ENCODE measurements around the gene TBRG1.

TBRG1 gene

DNA sequence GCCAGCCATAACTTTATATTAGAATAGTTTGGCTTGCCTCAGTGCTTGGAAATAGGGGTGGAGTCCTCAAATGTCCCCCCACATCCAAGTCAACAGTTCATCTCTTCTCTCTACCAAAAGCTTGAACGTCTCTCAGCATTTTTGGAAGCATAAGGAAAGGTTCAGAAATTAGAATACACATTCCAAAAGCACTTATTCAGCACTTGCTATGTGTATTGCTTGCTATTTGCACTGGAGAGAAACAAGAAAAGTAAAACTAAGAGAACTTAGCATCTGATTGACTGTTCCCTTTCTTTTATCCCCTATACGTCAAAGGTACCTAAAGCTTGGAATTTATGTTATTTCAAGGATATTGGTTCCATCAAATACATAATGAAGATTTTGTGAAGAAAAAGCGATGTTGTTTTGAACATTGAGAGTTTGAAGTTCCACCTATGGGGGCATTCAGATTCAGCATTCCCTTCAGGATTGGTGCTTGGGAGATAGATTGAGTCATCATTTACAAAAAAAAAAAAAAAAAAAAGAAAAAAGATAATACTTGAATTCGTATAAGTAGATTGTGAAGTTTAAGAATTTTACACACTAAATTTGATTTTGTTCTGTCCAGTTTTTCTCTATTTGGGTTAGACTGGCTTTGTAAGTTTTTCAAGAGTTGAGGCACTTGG is 1.3 kb downstream of the TBRG1 start:
- DNase-seq, result no peak

DNA sequence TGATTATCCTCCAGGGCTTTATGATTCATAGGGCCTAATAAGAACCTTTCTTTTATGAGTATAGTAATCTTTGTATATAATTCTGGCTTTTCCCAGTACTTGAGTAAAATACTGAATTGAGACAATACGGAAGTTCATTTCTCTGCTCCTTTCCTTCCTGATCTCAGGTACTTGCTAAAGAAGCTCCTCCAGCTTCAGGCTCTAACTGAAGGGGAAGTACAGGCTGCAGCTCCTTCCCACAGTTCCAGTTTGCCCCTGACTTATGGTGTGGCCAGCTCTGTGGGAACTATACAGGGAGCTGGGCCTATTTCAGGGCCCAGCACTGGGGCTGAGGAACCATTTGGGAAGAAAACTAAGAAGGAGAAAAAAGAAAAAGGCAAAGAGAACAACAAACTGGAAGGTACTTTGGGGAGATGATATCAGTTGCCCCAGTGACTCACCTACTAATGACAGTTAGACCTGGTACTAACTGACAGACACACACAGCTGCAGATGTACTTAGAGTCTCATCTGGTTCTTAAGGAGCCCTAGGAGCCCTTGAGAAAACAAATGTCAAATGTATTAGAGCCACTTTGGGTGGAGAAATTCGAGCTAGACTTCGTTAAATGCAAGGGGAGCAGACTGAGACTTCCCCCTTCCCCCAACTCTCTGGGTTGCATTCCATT is 3.0 kb downstream of the TBRG1 start:
- DNase-seq, result no peak

DNA sequence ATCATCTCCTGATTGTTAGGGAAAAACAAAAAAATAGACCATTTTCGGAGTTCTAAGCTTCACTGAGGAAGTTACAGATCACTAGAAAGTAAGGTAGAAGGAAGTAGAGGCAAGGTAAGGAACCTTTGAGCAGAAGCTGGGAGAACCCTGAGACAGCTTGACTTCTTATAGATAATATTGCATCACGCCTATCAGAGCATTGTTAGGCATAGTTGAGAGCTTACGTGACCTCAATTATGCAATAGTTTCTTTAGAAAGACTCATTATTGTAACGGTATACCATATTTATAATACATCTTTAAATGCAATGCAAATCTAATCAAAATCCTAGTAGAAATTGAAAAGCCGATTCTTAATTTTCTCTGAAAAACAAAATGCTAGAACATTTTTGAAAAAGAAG is 4.9 kb downstream of the TBRG1 start:
- no peak for DNase-seq

DNA sequence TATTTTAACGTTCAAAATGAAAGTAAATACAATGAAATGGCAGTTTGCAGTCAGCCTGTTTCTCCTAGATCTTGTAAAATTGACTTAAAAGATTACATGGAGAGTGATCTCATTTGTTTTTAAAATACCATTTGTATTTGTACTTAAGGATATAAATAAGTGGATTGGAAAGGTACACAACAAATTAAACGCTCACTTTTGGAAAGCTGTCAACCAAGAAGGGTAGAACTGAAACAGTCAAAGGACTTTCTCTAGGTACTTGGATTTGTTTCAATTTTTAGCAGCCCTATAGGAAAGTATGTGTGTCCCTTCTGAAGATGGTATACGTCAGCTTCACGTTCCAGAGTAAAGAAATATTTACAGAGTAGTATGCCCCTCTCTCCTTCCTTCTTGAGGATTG is 7.3 kb downstream of the TBRG1 start:
- no peak for DNase-seq

DNA sequence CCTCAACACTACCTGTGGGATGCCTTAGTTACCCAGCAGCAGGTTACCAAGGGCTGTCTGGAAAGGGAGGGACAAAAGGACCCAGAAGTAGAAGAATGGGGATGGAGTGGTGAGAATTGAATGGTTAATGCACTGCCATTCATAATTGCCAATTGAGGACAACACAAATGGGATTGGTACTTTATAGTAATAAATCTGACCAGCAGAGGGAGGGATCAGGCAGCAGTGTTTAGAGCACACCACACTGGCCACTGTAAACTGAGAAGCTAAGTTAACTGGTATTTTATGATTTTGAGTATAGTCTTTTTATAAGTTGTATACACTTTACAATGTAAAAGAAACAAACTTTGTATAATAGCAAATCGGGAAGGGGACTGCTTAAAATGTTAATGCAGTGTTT is 10.7 kb downstream of the TBRG1 start:
- DNase-seq, result no peak

DNA sequence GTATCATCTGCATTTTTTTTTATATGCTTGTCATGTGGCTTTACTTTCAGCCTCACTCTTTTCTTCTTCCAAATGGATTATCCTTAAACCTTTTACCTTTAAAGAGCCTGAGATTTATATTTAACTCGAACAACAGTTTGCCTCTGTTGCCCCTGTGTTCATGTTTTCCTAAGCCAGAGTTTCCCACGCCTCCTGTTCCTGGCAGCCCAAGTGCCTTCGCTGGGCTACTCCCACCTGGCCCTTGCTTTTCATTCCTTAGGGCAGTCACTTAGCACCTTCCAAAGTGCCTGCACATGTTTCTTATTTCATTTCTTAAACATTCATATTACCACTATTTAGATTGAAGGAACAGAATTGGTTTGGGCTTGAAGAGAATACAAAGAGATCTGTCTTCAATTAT is 13.3 kb downstream of the TBRG1 start:
- DNase-seq, result no peak

DNA sequence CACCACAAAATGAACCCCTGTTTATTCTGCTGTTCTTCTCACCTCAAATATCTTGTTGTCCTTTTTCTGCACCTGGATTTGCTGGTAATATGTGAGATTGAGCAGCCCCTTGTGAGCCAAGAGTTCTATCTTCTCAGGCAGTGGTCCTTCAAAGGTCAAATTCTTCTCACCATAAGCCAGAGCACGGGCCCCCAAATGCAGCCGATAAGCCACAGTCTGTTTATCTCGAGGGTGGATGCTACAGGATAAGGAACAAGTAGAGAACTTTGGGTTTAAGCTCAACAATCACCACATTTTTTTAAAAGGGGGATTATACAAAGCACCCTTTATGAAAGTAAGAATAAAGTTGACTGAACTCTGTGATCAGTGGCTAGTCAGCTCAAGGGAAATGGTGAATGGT is 15.8 kb downstream of the TBRG1 start:
- DNase-seq, result no peak

DNA sequence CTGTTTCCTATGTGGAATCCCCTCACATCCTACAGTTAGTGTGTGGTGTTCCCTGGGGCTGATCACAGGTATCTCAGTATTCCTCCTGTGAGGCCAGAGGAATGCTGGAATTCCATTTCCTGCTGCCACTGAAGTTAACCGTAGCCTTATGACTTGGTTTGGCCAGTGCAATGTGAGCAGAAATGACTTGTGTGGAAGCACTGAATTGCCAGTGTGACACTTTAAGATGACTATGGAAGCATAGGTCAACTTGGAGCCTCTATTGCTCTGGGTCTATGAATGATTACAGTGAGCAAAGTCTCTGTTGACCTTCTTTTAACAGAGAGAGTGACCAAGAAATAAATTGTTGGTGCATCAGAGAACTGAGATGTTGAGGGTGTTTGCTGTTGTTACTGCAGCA is 16.5 kb downstream of the TBRG1 start:
- DNase-seq, result no peak

DNA sequence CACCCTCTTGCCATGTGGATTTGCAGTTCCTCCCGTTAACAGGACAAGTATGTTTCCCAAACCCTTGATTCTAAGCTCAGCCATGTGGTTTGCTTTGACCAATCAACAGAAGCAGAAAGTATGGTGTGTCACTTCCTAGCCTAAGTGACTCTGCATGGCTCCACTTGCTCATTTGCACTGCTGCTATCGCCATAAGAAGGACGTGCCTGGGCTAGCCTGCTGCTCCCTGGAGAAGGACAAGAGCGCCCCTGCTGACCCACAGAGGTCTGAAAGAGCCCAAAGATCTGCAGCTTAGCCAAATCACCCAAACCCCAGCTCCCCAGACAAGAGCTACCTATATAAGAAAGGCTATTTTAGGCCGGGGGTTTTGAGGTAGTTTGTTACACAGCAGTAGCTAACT is 18.0 kb downstream of the TBRG1 start:
- DNase-seq, result no peak

DNA sequence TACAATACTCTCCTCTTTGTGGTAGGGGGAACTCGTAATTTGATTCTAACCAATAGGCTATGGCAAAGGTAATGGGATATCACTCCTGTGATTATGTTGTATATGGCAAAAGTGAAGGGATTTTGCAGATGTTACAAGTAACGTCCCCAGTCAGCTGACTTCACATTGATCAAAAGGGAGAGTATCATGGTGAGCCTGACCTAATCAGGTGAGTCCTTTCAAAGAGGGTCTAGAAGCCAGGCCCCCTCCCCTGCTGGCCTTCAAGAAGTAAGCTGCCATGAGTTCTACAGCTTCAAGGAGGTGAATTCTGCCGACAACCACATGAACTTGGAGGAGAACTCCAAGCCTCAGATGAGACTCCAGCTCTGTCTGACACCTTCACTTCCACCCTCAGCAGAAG is 20.0 kb downstream of the TBRG1 start:
- no peak for DNase-seq

DNA sequence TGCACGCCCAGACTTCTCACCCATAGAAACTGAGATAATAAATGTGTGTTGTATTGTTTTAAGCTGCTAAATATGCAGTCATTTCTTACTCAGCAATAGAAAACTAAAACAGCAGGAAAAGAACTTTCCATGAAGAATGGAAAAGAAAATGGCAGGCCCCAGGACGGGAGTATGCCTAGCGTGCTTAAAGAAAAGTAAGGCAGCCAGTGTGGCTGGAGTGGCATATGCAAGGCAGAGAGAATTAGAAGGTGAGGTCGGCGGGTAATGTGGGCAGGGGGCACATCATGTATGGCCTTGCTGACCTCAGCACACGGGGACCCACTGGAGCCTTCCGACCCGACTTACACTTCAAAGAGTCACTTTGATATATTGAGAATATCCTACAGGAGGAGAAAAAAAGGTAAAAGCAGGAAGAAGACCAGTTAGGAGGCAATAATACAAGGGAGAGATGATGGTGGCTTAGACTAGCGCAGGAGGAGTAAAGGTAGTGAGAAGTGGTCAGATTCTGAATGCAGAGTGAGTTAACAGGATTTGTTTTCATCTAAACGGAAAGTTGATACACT is 20.5 kb downstream of the TBRG1 start:
- no peak for DNase-seq

DNA sequence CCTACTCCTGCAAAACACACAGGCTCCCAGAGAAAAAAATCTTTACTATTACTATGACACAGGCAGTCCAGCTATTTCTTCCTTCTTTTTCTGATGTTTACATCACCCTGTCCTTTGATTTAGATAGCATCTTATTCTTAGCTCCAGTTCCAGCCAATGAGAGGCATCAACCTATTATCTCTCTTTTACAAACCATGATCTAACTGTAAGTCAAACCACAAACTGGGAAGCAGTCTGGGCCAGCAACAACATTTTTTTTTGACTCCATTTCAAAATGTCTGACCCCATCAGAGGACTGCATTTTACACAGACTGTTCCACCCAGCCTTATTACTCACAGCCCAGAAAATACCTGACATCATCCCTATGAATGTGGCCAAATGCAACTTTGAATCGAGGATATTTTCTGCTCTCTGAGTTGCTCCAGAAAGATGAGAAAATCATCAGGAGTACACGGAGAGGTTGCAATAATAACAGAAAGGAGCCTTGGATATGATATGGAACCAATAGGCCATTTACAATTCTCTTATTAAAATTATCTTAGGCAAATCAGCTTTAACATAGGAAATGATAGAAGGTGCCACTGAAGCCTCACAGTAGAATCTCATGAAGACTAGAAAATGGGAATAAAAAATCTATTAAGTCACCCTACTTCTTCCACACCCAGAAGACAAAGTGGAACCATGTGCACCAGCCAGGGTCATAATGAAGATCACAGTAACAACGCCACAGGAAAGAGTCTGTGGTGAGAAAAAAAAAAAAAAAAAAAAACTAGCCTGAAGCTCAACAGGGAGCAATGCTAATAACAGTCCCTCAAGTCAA is 21.2 kb downstream of the TBRG1 start:
- DNase-seq, result no peak

DNA sequence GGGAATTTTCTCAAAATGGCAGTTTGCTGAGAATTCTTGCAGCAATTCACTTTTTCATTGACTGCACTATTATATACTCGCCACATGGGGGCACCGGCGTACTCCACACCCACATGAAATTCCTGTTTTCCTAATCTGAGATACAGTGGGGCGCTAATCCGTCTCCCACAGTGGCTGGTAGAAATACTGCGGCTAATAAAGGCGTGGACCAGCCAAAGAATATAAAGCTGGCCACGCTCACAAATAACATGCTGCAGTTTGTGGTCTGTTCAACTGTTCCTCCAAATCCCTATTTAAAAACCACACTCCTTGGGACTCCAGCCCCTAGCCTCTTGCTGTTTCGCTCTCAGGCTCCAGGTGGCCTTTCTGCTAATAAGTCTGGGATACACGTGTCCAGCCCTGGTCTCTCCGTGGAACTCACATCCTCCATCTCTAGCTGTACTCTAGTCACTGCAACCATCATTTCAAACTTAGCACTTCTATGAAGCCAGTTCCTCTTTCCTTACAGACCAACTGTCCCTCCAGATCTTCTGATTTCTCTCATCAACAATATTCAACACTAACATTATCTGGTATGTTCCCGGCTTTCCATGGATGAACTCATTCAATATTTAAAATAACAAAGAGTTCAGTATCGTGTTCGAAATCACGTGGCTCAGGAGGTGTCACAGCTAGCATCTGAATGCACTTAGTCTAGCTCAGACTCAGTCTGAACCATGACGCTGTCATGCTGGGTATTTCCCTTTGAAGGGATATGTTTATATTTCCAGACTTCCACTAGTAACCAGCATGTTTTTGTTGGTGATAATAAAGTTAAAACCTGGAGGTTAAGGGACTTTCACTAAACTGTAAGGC is 22.0 kb downstream of the TBRG1 start:
- DNase-seq, result no peak

DNA sequence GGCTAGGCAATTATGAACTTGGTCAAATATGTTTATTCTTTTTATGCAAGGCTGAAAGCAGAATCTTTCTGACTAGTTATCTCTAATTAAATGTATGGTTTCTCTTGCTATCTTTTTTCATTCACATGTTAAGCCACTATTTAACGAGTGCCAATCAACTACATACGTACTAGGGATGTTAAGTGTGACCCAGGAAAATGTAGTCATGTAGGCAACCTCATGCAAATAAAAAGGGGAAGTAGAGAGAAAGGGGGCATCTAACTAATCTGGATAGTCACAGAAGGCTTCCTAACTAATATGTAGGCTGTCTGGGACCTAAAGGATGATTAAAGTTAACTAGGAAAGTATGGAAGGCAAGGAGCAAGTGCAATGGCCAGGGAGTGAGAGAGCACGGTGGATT is 23.5 kb downstream of the TBRG1 start:
- no peak for DNase-seq

DNA sequence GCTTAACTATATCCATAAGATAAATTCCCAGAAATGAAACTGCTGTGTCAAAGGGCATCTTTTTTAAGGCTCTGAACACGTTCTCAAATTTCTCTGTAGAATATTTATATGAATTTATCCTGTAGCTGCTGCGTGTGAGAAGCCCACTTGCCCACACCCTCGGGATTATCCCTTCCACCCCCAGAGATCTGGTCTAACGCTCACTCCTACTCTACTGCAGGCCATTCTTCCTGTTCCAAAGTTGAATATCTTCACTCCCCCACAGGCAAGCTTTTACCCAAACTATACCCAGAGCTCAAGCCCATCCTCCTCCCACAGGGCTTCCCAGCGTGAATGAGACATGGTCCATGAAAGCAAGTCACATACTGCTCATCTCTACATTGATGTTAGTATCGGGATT is 25.9 kb downstream of the TBRG1 start:
- no peak for DNase-seq

DNA sequence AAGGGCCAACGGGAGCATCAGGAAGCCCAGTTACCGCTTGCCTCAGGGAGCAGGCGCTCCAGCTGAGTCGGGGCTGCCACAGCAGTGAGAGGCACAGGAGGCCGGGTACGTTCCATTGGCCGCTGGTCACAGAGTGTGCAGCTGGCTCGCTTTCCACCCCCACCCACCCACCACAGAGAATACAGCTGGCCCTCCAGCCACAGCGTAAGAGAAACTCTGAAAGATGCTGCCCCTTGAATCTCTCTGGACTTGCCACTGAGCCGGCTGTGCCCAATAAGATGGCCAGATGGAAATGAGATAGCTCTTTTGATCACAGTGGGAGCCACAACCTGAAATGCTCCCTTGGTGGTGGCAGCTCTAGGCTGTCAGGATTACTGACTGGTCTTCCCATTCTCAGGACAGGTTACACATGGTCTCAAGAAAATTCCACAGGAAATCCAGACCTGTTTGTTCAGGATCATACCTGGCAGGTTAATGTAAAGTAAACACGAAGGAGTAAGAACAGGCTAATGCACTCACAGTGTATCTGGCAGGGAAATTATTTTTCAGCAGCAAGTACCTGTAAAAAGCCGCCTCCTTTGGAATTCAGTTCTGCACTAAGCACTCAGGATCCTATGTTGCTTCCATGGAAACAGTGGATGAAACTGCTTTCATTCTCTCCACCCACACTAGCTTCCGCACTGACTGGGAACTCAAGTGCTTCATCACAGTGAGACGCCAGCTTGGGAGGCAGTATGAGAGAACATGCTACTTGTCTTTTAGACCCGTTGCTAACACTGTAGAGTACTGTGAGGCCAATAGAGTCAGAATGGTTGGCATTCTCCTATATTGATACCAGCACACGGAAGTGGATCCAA is 34.3 kb downstream of the TBRG1 start:
- no peak for DNase-seq

DNA sequence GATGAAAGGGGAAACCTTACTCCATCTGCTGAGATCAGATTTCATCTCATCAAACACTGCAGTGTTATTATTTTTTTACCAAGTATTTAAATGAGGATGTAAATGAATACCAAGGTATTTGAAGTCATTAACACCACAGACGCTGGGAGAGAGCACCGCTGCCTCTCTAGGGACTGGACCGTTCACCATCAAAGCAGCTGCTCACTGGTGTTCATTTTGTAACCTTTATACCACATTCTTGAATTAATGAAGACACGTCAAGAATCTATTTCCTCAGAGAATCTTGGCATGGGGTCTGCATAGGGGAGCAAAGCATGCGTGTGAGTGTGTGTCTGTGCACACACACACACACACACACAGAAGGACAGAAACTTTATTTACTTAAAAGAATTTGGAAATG is 35.2 kb downstream of the TBRG1 start:
- DNase-seq, result no peak

DNA sequence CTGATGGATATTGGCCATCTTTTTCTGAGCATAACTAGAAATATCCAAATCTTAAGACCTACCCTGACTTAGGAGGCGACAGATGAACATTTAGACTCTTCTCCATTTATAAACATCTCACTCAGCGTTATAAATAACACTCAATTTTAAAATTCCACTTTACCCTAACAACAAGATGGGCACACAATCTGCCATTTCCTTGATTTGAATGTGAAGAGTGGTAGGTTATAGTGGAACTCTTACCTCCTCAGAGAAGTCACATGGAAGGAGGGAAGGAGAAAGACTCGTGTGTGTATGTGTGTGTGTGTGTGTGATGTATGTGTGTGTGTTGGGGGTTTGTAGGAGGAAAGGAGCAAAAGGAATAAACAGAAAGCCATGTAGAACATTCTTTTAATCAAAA is 35.8 kb downstream of the TBRG1 start:
- DNase-seq, result no peak

DNA sequence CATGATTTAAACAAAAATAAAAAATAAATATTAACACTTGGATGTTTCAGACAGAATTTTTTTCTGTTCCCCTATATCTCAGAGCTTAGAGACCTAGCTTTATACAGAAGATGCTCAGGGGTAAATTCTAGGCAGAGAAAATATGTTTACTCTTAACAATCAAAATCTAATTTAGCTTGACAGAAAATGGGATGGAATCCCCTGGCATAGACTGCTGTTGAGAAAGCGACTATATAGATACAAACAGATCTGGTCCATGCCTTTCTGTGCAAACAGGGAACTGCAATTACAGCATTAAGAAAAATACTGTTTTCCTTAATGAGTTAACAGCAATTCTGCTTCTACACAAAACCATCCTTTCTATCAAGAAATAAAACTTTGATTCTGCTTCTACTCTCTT is 36.3 kb downstream of the TBRG1 start:
- no peak for DNase-seq

DNA sequence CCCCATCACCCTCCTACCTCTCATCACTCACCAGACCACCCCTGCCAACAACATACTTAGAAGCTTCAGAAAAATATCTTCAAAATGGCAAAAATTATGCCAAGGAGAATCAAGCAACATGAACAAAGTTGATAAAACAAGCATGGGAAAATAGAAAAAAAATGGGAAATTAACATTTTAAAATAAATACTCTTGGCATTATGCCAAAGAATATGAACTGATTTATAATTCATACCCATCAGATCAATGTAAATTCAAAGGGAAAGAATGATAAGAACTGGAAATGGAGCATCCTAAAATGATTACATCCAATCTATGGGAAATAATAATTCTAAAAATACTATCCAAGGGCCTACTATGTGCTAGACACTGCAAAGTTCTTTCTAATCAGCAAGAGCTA is 38.9 kb downstream of the TBRG1 start:
- no peak for DNase-seq

DNA sequence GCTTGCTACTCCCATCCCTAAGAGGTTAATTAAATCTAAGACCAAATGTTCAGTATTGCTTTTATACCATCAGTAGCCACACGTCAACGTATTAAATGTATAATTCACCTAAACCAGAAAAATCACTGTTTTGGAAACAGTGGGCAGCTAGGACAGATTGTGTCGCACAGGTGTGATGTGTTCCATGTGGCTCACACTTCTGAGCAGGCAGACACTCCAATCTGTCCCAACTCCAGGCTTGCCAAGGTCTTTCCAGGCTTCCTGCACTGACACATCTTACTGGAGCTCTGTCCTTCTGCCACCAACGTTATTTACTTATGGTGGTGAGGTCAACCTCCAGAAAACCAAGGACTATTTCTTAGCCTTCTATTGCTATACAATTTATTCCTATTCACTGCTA is 39.4 kb downstream of the TBRG1 start:
- no peak for DNase-seq

DNA sequence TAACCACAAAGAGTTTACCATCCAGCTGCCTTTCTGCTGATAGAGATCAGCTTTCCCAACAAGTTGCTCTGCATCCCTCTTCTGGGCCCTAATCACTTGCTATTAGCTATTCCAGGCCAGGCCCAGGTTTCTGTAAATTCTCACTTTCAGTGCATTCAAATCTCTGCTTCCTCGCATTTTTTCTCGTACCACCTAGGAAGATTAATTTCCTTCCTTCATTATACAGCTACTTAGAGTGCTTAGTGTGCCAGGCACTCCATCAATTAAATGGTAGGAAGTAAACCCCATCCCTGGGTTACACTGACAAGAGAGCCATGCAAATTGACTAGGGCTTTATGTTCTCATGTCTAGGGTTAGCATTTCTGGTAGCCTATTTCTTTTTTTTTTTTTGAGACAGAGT is 41.2 kb downstream of the TBRG1 start:
- DNase-seq, result no peak
